Sciatic nerve (tissue), 2 donors: Measurements from ENCODE around the gene CDC20. TPM values are rescaled to one million over a fixed set of nuclear protein-coding genes. Genes with fewer than 3 reads are reported as not detected.

Experiments used
- ATAC-seq: fragments of 200-7000 bp; cut with Tn5 transposase; one replicate; pipeline ENCODE4 v1.9.1; 2020; ENCODE audit warnings: mild to moderate bottlenecking, moderate library complexity
- DNase-seq: peaks from one replicate; pipeline ENCODE4 v3.0.0-alpha.2; 2020; ENCODE audit warnings: low spot score
- intact Hi-C: fragments of 100-400 bp; cut with DNase I; formaldehyde crosslinking; loops from one replicate; pipeline ENCODE4 v1.14.2; 2022
- total RNA-seq: library from RNA; stranded (reverse); fragmentation: NEBNext Ultra II Directional; extraction: Animal tissue kit (Norgen Biotek cat#: 25700); gene quantifications from one replicate; pipeline ENCODE4 v1.2.1, GENCODE V29; 2021
- donor health status: DM: no; HTN: no; CAD: no.
- donor health status: DM: no; HTN: no; CAD: no.

The CDC20 gene
- 1.9 TPM for total RNA-seq

DNA sequence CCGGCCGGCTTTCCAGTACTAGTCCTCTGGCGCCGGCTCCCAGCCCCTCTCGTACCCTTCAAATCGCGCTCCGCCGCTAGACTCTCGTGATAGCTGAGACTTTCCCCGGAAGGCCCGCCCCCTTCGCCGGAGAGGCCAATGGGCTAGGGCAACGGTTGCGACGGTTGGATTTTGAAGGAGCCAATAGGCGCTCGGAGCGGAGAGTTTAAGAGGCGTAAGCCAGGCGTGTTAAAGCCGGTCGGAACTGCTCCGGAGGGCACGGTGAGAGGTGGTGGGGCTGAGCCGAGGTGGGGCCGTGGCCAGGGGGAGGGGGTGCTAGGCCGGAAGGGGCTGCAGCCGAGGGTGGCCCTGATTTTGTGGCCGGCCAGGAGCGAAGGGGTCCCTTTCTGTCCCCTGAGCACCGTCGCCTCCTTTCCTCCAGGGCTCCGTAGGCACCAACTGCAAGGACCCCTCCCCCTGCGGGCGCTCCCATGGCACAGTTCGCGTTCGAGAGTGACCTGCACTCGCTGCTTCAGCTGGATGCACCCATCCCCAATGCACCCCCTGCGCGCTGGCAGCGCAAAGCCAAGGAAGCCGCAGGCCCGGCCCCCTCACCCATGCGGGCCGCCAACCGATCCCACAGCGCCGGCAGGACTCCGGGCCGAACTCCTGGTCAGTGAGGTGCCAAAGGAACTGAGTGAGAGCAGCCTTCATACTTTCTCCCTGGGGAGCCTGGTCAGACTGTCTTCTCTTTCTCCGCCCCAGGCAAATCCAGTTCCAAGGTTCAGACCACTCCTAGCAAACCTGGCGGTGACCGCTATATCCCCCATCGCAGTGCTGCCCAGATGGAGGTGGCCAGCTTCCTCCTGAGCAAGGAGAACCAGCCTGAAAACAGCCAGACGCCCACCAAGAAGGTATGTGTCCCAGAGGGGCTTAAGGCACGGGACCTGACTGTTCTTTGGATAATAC, at the start of gene CDC20:
CDC20 (plus strand) TSS at position 236 of the 948 bp plus-strand sequence; CDS start at position 471, 235 bp downstream.
- ATAC-seq (peak; percentile 99), DNase-seq (peak; percentile 99)
- intact Hi-C loops, result no loop called here

DNA sequence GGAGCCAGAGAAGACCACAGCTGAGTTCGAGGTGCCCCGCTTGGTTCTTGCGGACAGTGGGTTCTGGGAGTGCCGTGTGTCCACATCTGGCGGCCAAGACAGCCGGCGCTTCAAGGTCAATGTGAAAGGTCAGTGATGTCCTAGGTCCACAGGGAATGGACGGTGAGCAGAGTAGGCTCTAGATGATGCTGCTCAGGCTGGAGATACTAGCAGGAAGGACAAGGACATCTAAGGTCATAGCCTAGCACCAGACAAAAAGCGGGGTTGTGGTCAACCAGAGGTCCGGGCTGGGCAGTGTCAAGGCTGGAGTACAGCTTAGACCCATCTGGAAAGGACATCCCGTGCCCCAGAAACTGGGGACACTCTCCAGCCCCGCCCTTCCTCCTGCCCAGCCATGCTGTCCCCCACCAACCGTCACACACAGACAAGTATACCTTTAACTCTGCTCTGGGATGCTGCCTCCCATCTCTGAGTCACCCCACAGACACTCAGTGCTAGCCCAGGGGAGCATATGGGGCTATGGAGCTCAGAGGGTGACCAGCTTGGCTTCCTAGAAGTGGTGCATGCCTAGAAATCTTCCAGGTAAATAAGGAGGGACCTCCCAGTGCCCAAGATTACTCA, 49.3 kb upstream of the CDC20 start:
- peak; percentile 45 for DNase-seq
- intact Hi-C loops, result no loop called here
- no peak for ATAC-seq

DNA sequence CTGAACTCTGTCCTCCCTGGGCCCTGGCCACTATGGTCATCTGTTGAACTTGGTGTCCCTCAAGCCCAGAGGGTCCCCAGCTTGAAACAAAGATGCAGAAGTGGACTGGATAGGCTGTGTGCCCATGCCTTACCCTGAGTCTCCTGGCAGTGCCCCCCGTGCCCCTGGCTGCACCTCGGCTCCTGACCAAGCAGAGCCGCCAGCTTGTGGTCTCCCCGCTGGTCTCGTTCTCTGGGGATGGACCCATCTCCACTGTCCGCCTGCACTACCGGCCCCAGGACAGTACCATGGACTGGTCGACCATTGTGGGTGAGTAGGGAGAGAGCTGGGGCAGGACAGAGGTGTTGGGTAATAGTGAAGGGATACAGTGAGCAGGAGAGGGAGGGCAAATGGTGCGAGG, 47.3 kb upstream of the CDC20 start:
- ATAC-seq (no peak), DNase-seq (peak; percentile 36)
- intact Hi-C loops, result no loop called here

DNA sequence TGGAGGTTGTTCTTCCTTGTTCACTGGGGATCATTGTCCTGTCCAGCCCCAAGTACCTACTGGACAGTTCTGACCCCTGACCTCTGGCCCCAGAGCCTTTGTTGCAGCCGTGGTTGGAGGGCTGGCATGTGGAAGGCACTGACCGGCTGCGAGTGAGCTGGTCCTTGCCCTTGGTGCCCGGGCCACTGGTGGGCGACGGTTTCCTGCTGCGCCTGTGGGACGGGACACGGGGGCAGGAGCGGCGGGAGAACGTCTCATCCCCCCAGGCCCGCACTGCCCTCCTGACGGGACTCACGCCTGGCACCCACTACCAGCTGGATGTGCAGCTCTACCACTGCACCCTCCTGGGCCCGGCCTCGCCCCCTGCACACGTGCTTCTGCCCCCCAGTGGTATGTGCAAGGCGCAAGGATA, 46.6 kb upstream of the CDC20 start:
- intact Hi-C loops, result no loop called here
- ATAC-seq (no peak), DNase-seq (peak; percentile 54)

- intact Hi-C loops, result no loop called here
- DNase-seq (peak; percentile 47), ATAC-seq (no peak)
Observed at GRCh38 chr1:43312663-43313515, 45.9 kb upstream of the CDC20 start.

DNA sequence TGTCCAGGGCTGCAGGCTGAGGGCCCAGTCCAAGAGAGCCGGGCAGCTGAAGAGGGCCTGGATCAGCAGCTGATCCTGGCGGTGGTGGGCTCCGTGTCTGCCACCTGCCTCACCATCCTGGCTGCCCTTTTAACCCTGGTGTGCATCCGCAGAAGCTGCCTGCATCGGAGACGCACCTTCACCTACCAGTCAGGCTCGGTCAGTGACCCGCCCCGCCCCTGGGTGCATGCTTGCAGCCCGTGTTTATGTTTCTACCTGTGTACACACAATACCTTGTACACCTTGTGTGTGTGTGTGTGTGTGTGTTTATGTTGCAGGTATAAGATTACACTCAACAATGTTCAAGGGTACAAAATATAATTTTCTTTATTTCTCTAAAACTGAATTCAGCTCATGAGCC, 45.0 kb upstream of the CDC20 start:
- ATAC-seq, result no peak
- DNase-seq, result peak; percentile 45
- intact Hi-C loops, result no loop called here

DNA sequence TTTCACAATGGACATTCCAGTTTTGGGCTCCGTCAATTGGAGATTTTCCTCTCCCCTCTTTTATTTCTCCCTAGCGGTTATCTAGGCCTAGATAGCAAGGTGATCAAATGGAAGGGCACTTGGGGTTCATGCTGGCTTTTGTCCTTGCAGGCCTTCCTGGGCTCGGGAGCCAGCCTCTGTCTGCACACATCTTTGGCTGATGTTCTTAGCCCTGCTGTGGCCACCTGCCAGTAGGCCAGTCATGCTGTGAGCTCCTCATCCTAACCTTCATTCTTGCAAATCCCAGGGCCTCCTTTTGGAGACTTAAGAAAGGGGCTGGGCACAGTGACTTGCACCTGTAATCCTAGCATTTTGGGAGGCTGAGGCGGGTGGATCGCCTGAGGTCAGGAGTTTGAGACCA, 44.5 kb upstream of the CDC20 start:
- DNase-seq (peak; percentile 33), ATAC-seq (no peak)
- intact Hi-C loops, result no loop called here

GRCh38 chr1:43315481-43315880, 43.3 kb upstream of the CDC20 start:
- intact Hi-C loops, result no loop called here
- ATAC-seq, result no peak

DNA sequence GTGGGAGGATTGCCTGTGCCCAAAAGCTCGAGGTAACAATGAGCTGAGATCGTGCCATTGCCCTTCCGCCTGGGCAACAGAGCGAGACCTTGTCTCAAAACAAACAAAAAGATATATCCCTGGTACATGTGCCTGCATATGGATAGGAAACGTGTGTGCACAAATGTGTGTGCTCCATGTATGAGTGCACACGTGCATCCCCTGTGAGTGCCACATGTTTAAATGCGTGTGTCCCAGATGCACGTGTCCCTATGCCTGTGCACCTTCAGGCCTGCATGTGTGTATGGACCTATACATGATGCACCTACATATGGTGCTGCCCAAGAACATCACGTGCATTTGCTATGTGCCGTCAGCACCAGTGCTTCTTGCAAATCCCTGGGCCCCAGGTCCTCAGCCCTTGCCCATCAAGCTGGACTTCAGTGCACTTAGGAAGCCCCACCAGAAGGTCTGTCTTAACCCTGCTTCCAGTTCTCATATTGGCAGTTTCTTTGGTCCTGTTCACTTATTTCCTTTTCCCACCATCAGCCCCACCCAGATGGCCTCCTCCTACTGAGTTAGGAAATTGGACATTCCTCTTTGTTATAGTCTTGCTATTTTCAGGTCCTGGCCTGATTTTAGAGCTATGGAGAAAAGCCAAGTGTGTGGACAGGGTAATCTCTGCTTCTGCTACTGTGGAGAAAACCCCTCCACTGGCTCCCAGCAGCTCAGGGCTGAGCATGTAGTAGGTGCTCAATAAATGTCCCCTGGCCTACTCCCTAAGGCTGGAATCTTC, 42.6 kb upstream of the CDC20 start:
- DNase-seq, result peak; percentile 27
- intact Hi-C loops, result no loop called here

More at GRCh38 chr1:43315481-43315880, 43.3 kb upstream of the CDC20 start:
- DNase-seq, result peak; percentile 31

GRCh38 chr1:43316738-43317520, 41.9 kb upstream of the CDC20 start:
- intact Hi-C loops, result no loop called here
- ATAC-seq (no peak), DNase-seq (peak; percentile 54)

More for the DNA sequence above, 42.6 kb upstream of the CDC20 start:
- no peak for ATAC-seq

DNA sequence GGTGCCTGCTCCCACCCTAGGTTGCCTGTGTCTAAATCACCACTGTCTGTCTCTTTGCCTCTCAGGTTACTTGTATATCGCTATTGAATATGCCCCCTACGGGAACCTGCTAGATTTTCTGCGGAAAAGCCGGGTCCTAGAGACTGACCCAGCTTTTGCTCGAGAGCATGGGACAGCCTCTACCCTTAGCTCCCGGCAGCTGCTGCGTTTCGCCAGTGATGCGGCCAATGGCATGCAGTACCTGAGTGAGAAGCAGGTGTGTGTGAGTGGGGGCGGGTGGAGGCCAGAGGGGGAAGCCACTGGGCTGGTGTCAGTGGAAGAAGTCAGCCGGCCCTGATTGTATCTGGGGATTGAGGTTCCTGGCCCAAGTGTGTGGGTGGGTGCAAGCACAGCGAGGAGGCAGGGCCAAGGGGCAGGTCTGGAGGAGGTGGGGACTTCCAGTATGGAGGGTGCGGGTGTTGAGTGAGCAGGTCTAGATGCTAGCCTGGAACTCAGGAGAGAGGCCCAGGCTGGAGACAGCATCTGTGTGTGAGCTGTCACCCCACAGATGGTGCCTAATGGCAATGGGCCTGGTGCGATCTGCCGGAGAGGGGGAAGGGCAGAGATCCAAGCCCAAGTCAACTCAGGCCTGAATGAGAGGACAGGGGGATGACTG, 40.8 kb upstream of the CDC20 start:
- ATAC-seq (no peak), DNase-seq (peak; percentile 54)
- intact Hi-C loops, result no loop called here

- DNase-seq (peak; percentile 50), ATAC-seq (peak; percentile 29)
- intact Hi-C loops, result no loop called here
Observed at GRCh38 chr1:43318831-43319230, 40.0 kb upstream of the CDC20 start.

GRCh38 chr1:43319288-43319687, 39.5 kb upstream of the CDC20 start:
- peak; percentile 12 for ATAC-seq
- DNase-seq, result peak; percentile 19
- intact Hi-C loops, result no loop called here

GRCh38 chr1:43319766-43320165, 39.0 kb upstream of the CDC20 start:
- intact Hi-C loops, result no loop called here
- ATAC-seq (no peak), DNase-seq (peak; percentile 30)

GRCh38 chr1:43321331-43321891, 37.4 kb upstream of the CDC20 start:
- intact Hi-C loops, result no loop called here
- ATAC-seq (no peak), DNase-seq (peak; percentile 49)

GRCh38 chr1:43322506-43322905, 36.3 kb upstream of the CDC20 start:
- ATAC-seq (no peak), DNase-seq (peak; percentile 19)
- intact Hi-C loops, result no loop called here

DNA sequence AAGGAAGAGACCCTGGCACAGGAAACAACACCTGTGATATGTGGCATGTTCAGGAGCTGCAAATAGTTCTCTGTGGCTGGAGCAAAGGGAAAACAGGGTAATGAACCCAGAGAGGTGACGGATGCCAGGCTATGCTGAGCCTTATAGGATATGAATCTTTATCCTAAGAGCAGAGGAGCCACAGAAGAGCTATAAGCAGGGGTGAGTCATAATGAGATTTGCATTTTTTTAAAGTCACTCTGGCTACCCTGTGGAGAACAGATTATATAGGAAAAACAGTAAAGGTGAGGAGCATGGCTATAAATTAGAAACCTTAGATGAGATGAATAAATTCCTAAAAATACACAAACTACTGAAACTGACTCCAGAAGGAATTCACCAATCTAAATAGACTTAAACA, 34.0 kb upstream of the CDC20 start:
- DNase-seq (no peak), ATAC-seq (no peak)
- intact Hi-C loops, result no loop called here
